Nucleus accumbens (tissue), 56 donors: Measurements from ENCODE around the gene SERHL2.

ENCODE experiments used
- DNase-seq, 56 donors: peaks; one replicate each; lab custom pipeline; 2025; lab: John Stamatoyannopoulos, UW

Gene SERHL2

GRCh38 chr22:42622061-42622710 lies 68.4 kb downstream of the SERHL2 start:
- DNase-seq = no peak

GRCh38 chr22:42623301-42623751 lies 69.6 kb downstream of the SERHL2 start:
- DNase-seq = no peak
